GM18867 (cell line): ENCODE data around the gene PCARE.
A peak's percentile ranks its signal among the peaks of the same experiment; 100 is the strongest.

Experiments
- ATAC-seq: cut with Tn5 transposase; IDR thresholded peaks from one replicate; pipeline ENCODE4 v1.9.1; 2021; ENCODE audit warnings: mild to moderate bottlenecking, moderate library complexity; ENCODE audit not compliant: unreplicated experiment

Gene PCARE

DNA sequence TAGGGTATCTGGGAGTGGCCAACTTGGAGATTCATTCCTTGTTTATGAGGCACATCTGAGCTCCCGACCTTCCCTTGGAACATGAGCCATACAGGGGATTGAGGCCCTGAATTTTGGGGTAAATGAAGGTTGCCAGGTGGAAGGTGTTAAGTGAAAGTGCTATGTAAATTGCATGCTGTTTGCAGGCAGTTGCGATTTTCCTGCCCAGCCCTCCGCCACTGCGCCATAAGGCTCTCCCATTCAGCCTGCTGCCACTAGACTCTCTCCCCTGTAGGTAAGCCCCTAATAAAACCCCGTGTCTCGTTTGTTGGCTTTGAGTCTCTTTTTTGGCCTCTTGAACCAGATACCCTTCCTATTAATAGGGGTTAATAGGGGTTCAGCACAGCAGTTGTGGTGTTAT lies 33.8 kb downstream of the PCARE start:
- peak; percentile 35 for ATAC-seq

DNA sequence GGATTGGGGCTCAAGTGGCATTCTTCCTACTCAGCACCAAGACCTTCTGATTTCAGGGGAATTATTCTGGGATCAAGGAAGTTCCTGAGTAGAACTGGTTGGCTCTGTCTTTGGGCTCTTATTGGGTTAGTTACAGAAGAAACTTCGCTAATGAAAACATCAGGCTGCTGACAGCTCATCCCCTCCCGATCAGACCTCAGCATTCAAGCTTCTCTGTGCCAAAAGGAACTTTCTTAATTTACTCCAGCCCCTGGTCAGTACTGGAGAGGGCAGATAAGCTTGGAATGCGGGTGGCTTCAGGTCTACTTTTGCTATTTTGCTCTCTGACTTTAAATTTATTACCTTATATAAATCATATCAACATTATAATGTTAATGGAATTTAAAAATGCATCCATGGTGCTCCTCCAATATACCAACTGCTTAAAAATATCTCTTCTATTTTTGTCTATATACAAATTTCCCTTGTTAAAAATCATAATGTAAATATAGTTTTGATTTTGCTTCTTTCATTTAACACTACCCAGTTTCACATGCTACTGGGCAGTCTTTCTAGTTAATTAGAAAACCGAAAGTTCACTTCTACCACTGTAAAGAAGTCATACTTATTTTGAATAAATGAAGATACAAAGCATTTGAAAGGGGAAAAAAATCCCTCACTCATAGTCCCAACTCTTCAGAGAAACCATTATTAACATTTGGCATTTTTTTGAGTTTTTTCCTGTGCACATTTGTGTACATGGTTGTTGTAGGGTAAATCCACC lies 34.4 kb downstream of the PCARE start:
- peak; percentile 74 for ATAC-seq

- ATAC-seq = no peak
These were observed 39.1 kb downstream of the PCARE start for GRCh38 chr2:29035016-29035745.

GRCh38 chr2:29033656-29034055 lies 40.7 kb downstream of the PCARE start:
- no peak for ATAC-seq

GRCh38 chr2:29033172-29033571 lies 41.2 kb downstream of the PCARE start:
- ATAC-seq = no peak

DNA sequence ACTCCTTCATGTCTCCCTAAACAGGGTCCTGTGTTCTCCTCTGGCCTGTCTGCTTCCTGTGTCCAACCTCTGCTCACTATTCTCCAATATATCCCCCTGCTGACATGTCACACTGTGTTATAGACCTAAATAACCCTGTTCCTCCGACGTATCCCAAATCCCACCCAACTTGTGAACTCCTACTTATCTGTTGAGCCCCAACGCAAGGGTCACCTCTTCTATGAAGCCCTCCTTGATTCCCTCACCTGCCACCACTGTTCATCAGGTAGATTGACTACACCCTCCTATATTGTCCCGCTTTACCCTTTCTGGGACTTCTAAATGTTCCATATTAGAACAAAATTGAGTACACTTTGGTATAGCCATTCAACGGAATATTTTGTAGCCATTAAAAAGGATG lies 42.1 kb downstream of the PCARE start:
- no peak for ATAC-seq

- no peak for ATAC-seq
These were observed 43.3 kb downstream of the PCARE start for GRCh38 chr2:29031046-29031445.

GRCh38 chr2:29025711-29026110 lies 48.6 kb downstream of the PCARE start:
- no peak for ATAC-seq

- no peak for ATAC-seq
These were observed 49.4 kb downstream of the PCARE start for GRCh38 chr2:29024882-29025430.

- ATAC-seq = no peak
These were observed 51.1 kb downstream of the PCARE start for GRCh38 chr2:29023188-29023587.

- ATAC-seq = no peak
These were observed 51.6 kb downstream of the PCARE start for GRCh38 chr2:29022679-29023078.

- ATAC-seq = no peak
These were observed 52.4 kb downstream of the PCARE start for GRCh38 chr2:29021886-29022285.

DNA sequence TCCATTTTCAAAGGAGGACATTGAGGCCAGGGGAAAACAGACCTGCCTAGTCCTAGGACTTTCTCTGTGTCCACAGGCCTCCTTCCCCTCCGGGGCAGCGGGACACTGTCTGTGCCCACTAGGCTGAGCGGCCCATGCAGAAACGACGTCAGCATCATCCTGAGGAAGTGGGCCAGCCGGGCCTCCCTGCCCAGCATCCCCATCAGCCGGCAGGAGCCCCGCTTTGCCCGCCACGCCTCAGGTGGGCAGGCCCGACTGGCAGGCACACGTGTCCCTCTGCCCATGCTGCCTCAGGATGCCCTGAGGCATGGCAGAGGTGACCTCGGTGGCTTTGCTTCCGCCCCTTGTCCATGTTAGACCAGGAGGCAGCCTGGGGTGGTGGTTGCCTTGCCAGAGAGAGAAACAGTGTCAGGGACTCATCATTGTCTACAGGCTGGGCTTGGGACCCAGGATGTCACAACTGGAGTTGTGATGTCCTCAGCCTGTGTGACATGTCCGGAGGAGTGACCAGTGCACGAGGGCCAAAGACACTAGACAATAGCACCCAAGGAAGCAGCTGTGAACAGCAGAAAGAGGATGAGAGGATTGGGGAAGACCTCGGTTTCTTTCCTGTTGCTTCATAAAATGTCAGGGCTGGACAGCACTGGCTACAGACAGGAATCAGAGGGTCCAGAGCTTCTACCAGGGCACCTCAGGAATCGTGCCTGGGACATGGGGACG lies 56.4 kb downstream of the PCARE start:
- ATAC-seq = no peak

- no peak for ATAC-seq
These were observed 57.8 kb downstream of the PCARE start for GRCh38 chr2:29016504-29016903.

DNA sequence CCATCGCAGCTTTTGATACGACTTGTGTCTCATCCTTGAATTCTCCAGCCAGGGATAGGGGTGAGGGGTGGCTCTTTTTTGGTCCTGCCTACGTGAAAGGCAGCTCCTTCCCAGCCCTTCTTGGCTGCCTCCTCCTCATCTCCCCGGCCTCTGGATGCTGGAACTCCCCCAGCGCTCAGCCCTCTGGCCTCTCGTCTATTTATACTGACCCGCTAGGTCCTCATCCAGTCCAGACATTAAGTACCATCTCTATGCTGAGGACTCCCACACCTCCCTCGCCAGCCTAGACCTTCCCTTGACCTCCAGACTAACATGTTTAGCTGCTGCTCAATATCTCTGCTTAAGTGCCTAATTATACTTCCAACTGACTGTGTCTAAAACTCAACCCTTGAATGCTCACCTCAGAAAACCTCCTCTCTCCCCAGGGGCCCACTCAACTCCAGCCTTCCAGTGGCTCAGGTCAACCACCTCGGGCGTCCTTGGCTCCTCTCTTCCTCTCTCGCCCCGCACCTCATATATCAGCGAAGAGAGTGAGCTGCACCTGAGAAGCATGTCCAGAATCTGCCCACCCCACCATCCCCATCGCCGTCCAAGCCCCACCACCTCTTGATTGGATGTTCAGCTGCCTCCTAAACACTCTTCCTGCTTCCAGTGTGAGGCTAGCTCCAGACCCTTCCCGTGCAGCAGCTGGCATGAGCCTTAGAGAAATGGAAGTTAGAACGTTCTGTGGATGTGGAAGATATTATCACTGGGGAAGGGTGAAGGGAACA lies 58.4 kb downstream of the PCARE start:
- ATAC-seq = no peak

DNA sequence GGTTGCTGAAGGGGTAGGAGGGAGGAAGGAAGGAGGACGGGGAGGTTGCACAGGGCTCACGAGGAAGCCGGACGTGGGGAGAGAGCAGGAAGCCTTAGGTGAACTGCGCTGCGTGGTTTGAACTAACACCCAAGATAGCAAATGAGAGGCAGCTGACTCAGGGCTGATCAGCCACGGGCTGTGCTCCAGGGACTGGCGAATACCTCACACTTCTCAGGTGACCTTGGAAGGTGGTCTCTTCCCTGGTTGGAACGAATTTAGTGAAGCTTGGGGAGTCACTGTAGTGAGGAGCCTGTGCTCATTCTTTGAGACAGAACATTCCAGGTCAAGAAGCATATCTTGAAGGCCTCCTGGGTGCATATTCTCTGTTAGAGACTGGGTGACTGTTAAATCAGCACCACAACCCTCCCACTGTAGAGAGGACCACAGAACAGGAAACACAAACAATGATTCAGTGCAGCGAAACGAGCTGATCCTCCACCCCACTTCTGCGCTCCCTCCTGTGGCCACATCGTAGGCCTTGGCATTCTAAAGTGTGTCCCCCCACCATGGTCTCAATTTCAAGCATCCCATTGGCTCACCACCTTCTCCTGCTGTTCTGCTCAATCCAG lies 59.4 kb downstream of the PCARE start:
- ATAC-seq = no peak

GRCh38 chr2:29014331-29014730 lies 60.0 kb downstream of the PCARE start:
- no peak for ATAC-seq

DNA sequence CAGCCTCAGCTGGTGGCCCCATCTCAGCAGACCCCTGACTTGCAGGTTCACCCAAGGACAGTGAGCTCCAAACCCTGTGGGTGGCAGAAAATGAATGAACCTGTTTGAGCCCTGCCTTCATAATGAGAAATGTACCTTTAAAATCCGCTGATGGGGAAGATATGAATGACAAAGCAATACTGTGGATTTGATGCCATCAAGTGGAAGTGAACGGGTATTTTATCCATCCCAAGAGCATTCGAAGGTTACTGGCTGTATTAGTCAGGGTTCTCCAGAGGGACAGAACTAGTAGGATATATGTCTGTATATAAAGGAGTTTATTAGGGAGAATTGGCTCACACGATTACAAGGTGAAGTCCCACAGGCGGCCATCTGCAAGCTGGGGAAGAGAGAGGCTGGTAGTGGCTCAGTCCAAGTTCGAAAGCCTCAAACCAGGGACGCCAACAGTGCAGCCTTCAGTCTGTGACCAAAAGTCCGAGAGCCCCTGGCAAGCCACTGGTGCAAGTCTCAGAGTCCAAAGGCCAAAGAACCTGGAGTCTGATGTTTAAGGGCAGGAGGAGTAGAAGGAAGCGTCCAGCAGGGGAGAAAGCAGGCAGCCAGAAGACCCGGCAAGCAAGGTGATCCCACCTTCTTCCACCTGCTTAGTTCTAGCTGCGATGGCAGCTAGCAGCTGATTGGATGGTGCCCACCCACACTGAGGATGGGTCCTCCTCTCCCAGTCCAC lies 61.1 kb downstream of the PCARE start:
- ATAC-seq = no peak

DNA sequence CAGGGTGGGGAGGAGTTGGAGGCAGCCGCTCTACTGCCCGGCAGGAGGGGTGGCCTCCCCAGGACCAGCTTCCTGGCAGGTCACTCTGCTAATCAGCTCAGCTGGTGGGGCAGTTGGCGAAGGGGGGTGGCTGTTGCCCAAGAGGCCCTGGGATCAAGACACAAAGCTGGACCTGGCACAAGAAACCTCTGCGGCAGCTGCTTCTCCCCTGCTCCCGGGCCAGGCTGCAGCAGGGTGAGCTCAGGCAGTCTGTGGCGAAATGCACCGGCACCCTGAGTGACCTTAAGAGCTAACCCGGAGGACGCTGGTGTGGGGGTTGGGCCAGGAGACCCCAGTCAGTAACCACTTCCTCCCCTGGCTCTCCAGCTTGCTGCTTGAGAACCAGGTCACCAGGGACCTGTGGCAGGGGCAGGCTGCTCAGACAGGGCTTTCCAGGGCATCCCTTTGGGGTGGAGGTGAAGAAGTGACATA lies 62.1 kb downstream of the PCARE start:
- ATAC-seq = no peak
